ENCODE results near the gene B4GALNT3. TPM values are rescaled to one million over a fixed set of nuclear protein-coding genes. Genes with fewer than 3 reads are reported as not detected.

The B4GALNT3 gene
- total RNA-seq, 1 donor from 2014 or later, result 67.0 TPM

DNA sequence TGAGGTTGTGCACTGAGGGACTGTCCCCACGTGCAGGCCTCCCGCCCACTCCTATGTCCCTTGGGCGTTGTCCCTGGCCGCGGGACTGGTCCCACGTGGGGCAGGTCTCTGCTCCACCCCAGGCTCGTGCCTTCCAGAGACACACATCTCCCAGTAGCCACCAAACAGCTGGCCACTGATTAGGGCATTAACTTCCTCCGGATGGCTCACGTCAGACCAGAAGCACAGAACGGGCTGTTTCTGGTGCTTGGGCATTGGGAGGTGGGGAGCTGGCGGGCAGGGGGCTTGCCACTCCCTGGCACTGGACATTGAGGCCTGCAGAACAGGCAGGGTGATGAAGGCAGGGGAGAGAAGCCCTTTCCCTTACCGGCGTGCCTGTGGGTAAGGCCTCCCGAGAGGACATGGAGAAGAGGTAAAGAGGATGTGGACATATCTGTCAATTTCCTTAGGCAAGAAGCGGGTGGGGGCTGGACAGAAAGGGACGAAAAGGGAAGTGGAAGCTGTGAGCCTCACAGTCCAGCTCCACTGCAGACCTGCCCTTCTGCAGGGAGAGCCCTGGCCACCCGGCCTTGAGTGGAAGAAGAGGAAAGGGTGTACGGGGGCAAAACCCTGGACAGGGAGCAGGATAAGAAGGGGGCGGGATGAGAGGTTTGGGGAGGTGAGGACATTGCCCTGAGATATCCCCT is 102.3 kb downstream of the B4GALNT3 start:
- H3K27me3 Mint-ChIP-seq, result peaks cover 3% of the 10 kb centered on the region
- H3K4me3 Mint-ChIP-seq (ENCODE audit: low read depth), result no peak overlapping the region
- H3K9me3 Mint-ChIP-seq (ENCODE audit: low read depth), result no peaks in the 10 kb centered on the region
- no peak for DNase-seq (ENCODE audit: low spot score, unreplicated experiment)
- TF ChIP-seq, protein P1, sequence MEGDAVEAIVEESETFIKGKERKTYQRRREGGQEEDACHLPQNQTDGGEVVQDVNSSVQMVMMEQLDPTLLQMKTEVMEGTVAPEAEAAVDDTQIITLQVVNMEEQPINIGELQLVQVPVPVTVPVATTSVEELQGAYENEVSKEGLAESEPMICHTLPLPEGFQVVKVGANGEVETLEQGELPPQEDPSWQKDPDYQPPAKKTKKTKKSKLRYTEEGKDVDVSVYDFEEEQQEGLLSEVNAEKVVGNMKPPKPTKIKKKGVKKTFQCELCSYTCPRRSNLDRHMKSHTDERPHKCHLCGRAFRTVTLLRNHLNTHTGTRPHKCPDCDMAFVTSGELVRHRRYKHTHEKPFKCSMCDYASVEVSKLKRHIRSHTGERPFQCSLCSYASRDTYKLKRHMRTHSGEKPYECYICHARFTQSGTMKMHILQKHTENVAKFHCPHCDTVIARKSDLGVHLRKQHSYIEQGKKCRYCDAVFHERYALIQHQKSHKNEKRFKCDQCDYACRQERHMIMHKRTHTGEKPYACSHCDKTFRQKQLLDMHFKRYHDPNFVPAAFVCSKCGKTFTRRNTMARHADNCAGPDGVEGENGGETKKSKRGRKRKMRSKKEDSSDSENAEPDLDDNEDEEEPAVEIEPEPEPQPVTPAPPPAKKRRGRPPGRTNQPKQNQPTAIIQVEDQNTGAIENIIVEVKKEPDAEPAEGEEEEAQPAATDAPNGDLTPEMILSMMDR (IDR thresholded peaks at IDR 0.05; ENCODE audit: unreplicated experiment), result no peak
- H3K27ac Mint-ChIP-seq, result no peak overlapping the region
- H3K36me3 Mint-ChIP-seq (ENCODE audit: insufficient read depth), result no peaks in the 10 kb centered on the region
- H3K4me1 Mint-ChIP-seq (ENCODE audit: low read depth), result no peaks in the 10 kb centered on the region

DNA sequence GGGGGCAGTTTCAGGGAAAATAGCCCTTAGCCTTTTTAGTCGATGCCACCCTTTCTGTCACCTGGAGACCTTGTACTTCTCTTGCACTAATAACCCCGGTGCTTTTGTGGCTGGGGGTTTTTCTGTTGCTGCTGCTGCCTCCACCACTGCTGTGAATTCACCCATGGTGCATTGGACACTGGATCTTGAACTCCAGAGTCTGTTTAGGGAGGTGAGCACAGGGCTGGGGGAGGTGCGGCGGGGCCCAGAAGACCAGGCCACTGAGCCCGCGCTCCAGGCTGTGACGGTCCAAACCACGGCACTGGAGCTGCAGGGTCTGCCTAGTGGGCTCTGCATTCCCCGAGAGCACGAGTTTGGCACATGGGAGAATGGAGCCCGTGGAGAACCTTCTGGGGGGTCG is 102.9 kb downstream of the B4GALNT3 start:
- H3K36me3 Mint-ChIP-seq (ENCODE audit: insufficient read depth), result no peaks in the 10 kb centered on the region
- TF ChIP-seq, protein P1 (IDR thresholded peaks at IDR 0.05; ENCODE audit: unreplicated experiment), result no peak

GRCh38 chr12:563250-563781 is 103.6 kb downstream of the B4GALNT3 start:
- no peaks in the 10 kb centered on the region for H3K36me3 Mint-ChIP-seq (ENCODE audit: insufficient read depth)
- no peak for DNase-seq (ENCODE audit: low spot score, unreplicated experiment)
- no peak overlapping the region for H3K27ac Mint-ChIP-seq
- H3K9me3 Mint-ChIP-seq (ENCODE audit: low read depth), result no peaks in the 10 kb centered on the region
- no peak overlapping the region for H3K4me3 Mint-ChIP-seq (ENCODE audit: low read depth)
- TF ChIP-seq, protein P1 (IDR thresholded peaks at IDR 0.05; ENCODE audit: unreplicated experiment), result no peak
- no peaks in the 10 kb centered on the region for H3K4me1 Mint-ChIP-seq (ENCODE audit: low read depth)
- peaks cover 7% of the 10 kb centered on the region for H3K27me3 Mint-ChIP-seq

More for the DNA sequence above, 102.9 kb downstream of the B4GALNT3 start:
- no peak for DNase-seq (ENCODE audit: low spot score, unreplicated experiment)
- H3K27me3 Mint-ChIP-seq, result peaks cover 6% of the 10 kb centered on the region
- H3K9me3 Mint-ChIP-seq (ENCODE audit: low read depth), result no peaks in the 10 kb centered on the region
- H3K4me1 Mint-ChIP-seq (ENCODE audit: low read depth), result no peaks in the 10 kb centered on the region
- no peak overlapping the region for H3K4me3 Mint-ChIP-seq (ENCODE audit: low read depth)
- H3K27ac Mint-ChIP-seq, result no peak overlapping the region

DNA sequence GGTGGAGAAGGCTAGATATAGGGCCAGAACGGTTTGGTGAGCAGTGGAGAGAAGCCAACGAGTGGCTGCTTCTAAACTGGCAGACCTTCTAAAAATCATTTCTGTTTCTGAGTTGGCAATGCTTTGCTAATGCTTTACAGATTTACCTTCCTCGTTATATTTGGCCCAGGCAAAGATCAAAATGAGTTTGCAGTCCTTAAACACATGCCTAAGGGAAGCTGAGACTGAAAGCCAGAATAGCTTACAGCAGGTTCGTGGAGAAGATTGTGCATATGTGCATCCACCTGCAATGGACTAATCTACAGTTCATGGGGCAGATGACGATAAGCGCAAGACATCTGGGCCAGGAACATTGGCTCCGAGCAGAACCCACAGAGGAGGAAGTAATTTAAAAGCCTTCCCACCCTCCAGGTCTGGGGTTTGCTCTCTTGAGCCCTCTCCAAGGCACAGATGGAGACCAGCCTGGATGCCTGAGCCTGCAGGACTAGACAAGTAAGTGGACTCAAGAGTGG is 104.1 kb downstream of the B4GALNT3 start:
- no peaks in the 10 kb centered on the region for H3K36me3 Mint-ChIP-seq (ENCODE audit: insufficient read depth)
- H3K4me1 Mint-ChIP-seq (ENCODE audit: low read depth), result no peaks in the 10 kb centered on the region
- H3K4me3 Mint-ChIP-seq (ENCODE audit: low read depth), result no peak overlapping the region
- no peaks in the 10 kb centered on the region for H3K9me3 Mint-ChIP-seq (ENCODE audit: low read depth)
- TF ChIP-seq, protein P1 (IDR thresholded peaks at IDR 0.05; ENCODE audit: unreplicated experiment), result no peak
- no peak for DNase-seq (ENCODE audit: low spot score, unreplicated experiment)
- H3K27me3 Mint-ChIP-seq, result peaks cover 10% of the 10 kb centered on the region
- no peak overlapping the region for H3K27ac Mint-ChIP-seq

- TF ChIP-seq, protein P1 (IDR thresholded peaks at IDR 0.05; ENCODE audit: unreplicated experiment), result no peak
- no peak for DNase-seq (ENCODE audit: low spot score, unreplicated experiment)
- no peak overlapping the region for H3K27ac Mint-ChIP-seq
- H3K27me3 Mint-ChIP-seq, result peaks cover 18% of the 10 kb centered on the region
- H3K4me1 Mint-ChIP-seq (ENCODE audit: low read depth), result peaks cover 2% of the 10 kb centered on the region
- H3K36me3 Mint-ChIP-seq (ENCODE audit: insufficient read depth), result no peaks in the 10 kb centered on the region
- no peaks in the 10 kb centered on the region for H3K9me3 Mint-ChIP-seq (ENCODE audit: low read depth)
- no peak overlapping the region for H3K4me3 Mint-ChIP-seq (ENCODE audit: low read depth)
Measured at GRCh38 chr12:565161-565560, 105.4 kb downstream of the B4GALNT3 start.
